Measurements from ENCODE around the gene CBARP. TPM values are rescaled to one million over a fixed set of nuclear protein-coding genes. Genes with fewer than 3 reads are reported as not detected.

Gene CBARP
- total and polyA plus RNA-seq, 11 donors, result 0.60 to 2.2 (median 1.6) TPM

DNA sequence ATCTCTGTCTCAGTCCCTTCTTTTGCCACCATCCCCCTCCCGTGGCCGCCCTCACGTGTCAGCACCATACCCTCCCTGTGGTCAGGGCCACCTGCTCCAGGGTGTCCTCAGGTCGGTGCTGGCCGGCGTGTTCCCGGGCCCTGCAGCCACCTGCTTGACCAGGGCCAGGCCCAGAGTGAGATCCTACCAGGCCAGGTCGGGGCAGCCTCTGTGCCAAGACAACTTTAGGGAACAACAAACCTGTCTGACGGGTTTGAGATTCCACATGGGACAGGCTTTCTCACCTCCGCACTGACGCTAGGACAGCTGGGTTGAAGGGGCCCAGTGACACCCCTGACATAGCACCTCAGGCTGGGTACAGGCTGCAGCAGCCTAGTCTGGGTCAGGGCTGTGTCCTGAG, 56.2 kb downstream of the CBARP start:
- ATAC-seq (no peak), DNase-seq (no peak)
- intact Hi-C loops (cut with DNase I), result loop anchor here in 1 of 10 donors (5.0 to 10.0 kb wide), 2 partner anchors 49 to 257 kb away; partner anchors contain the start of gene ARID3A
- Histone ChIP-seq H3K4me1 (peaks cover 0 to 48% (median 2%) of the 10 kb centered on the region in 12 donors), H3K27ac (peak overlapping the region in 1 of 12 donors; percentile 15), H3K36me3 (no peaks in the 10 kb centered on the region), H3K9me3 (no peaks in the 10 kb centered on the region), H3K4me3 (no peak overlapping the region), H3K27me3 (no peaks in the 10 kb centered on the region)
- no peak for TF ChIP-seq POLR2A (IDR thresholded peaks at IDR 0.05)
- TF ChIP-seq CTCF (IDR thresholded peaks at IDR 0.05), result no peak
- 86 to 96% (median 92%) methylated on average over 11 of the region's 11 CpGs for WGBS, 4 donors

Other genes starting within 250 kb of the CBARP start
- gene GRIN3B, start 237.6 kb downstream of the CBARP start, total RNA-seq, result under 1 TPM in 2 of 9 donors, not detected in 7; 0.09 to 0.51 TPM
- gene GRIN3B, start 237.6 kb downstream of the CBARP start, polyA plus RNA-seq, result under 1 TPM in 1 of 2 donors, not detected in 1; 0.01 TPM
- 100 to 1,000 TPM in 7 of 9 donors, 10 to 100 TPM in 2; 95.1 to 189 (median 112) TPM for gene TMEM259, start 216.9 kb downstream of the CBARP start, total RNA-seq
- gene TMEM259, start 216.9 kb downstream of the CBARP start, polyA plus RNA-seq, result 100 to 1,000 TPM; 131 to 148 TPM
- not detected for gene RNU6-2, start 216.5 kb downstream of the CBARP start, total RNA-seq
- gene RNU6-2, start 216.5 kb downstream of the CBARP start, polyA plus RNA-seq, result not detected
- 10 to 100 TPM; 26.2 to 98.5 (median 61.6) TPM for gene CNN2, start 211.4 kb downstream of the CBARP start, total RNA-seq
- gene CNN2, start 211.4 kb downstream of the CBARP start, polyA plus RNA-seq, result 10 to 100 TPM; 43.8 to 45.3 TPM
- 10 to 100 TPM in 4 of 9 donors, 1 to 10 TPM in 5; 5.9 to 12.4 (median 9.2) TPM for gene ABCA7, start 197.9 kb downstream of the CBARP start, total RNA-seq
- gene ABCA7, start 197.9 kb downstream of the CBARP start, polyA plus RNA-seq, result 1 to 10 TPM; 2.9 to 8.8 TPM
- 10 to 100 TPM in 3 of 9 donors, 1 to 10 TPM in 6; 1.6 to 38.2 (median 5.1) TPM for gene ARHGAP45, start 170.8 kb downstream of the CBARP start, total RNA-seq
- gene ARHGAP45, start 170.8 kb downstream of the CBARP start, polyA plus RNA-seq, result 1 to 10 TPM; 4.1 to 4.7 TPM
- 100 to 1,000 TPM; 116 to 220 (median 139) TPM for gene POLR2E, start 142.6 kb downstream of the CBARP start, total RNA-seq
- 100 to 1,000 TPM; 161 to 209 TPM for gene POLR2E, start 142.6 kb downstream of the CBARP start, polyA plus RNA-seq
- gene GPX4, start 134.0 kb downstream of the CBARP start, total RNA-seq, result 100 to 1,000 TPM; 251 to 590 (median 289) TPM
- 100 to 1,000 TPM; 377 to 558 TPM for gene GPX4, start 134.0 kb downstream of the CBARP start, polyA plus RNA-seq
- gene SBNO2, start 63.7 kb downstream of the CBARP start, total RNA-seq, result 10 to 100 TPM in 8 of 9 donors, 1 to 10 TPM in 1; 9.9 to 78.9 (median 20.0) TPM
- 10 to 100 TPM; 10.1 to 18.7 TPM for gene SBNO2, start 63.7 kb downstream of the CBARP start, polyA plus RNA-seq
- gene STK11, start 32.2 kb downstream of the CBARP start, total RNA-seq, result 10 to 100 TPM; 44.7 to 92.0 (median 50.7) TPM
- 10 to 100 TPM; 49.1 to 56.4 TPM for gene STK11, start 32.2 kb downstream of the CBARP start, polyA plus RNA-seq
- gene ATP5F1D, start 3.7 kb upstream of the CBARP start, total RNA-seq, result 100 to 1,000 TPM; 201 to 584 (median 450) TPM
- 1,000 to 10,000 TPM in 1 of 2 donors, 100 to 1,000 TPM in 1; 459 to 1,034 TPM for gene ATP5F1D, start 3.7 kb upstream of the CBARP start, polyA plus RNA-seq
- 100 to 1,000 TPM in 1 of 9 donors, 10 to 100 TPM in 8; 25.8 to 115 (median 60.5) TPM for gene MIDN, start 10.6 kb upstream of the CBARP start, total RNA-seq
- 10 to 100 TPM; 31.5 to 33.6 TPM for gene MIDN, start 10.6 kb upstream of the CBARP start, polyA plus RNA-seq
- 100 to 1,000 TPM; 149 to 425 (median 269) TPM for gene CIRBP, start 31.3 kb upstream of the CBARP start, total RNA-seq
- 100 to 1,000 TPM; 217 to 282 TPM for gene CIRBP, start 31.3 kb upstream of the CBARP start, polyA plus RNA-seq
- 10 to 100 TPM; 11.6 to 46.7 (median 18.7) TPM for gene FAM174C, start 37.5 kb upstream of the CBARP start, total RNA-seq
- 10 to 100 TPM; 23.8 to 56.4 TPM for gene FAM174C, start 37.5 kb upstream of the CBARP start, polyA plus RNA-seq
- not detected for gene EFNA2, start 47.9 kb upstream of the CBARP start, total RNA-seq
- not detected for gene EFNA2, start 47.9 kb upstream of the CBARP start, polyA plus RNA-seq
- 100 to 1,000 TPM; 205 to 717 (median 336) TPM for gene NDUFS7, start 145.9 kb upstream of the CBARP start, total RNA-seq
- 100 to 1,000 TPM; 251 to 634 TPM for gene NDUFS7, start 145.9 kb upstream of the CBARP start, polyA plus RNA-seq
- 100 to 1,000 TPM in 1 of 9 donors, 10 to 100 TPM in 8; 35.9 to 167 (median 62.5) TPM for gene GAMT, start 163.5 kb upstream of the CBARP start, total RNA-seq
- gene GAMT, start 163.5 kb upstream of the CBARP start, polyA plus RNA-seq, result 100 to 1,000 TPM in 1 of 2 donors, 10 to 100 TPM in 1; 21.9 to 180 TPM
- gene DAZAP1, start 169.6 kb upstream of the CBARP start, total RNA-seq, result 100 to 1,000 TPM in 1 of 9 donors, 10 to 100 TPM in 8; 36.8 to 124 (median 78.5) TPM
- 100 to 1,000 TPM in 1 of 2 donors, 10 to 100 TPM in 1; 65.8 to 128 TPM for gene DAZAP1, start 169.6 kb upstream of the CBARP start, polyA plus RNA-seq
- gene RPS15, start 200.4 kb upstream of the CBARP start, total RNA-seq, result 1,000 to 10,000 TPM in 2 of 9 donors, 100 to 1,000 TPM in 7; 468 to 2,348 (median 669) TPM
- gene RPS15, start 200.4 kb upstream of the CBARP start, polyA plus RNA-seq, result 1,000 to 10,000 TPM; 2,165 to 2,683 TPM
- under 1 TPM in 8 of 9 donors, not detected in 1; 0.04 to 0.72 (median 0.14) TPM for gene APC2, start 212.1 kb upstream of the CBARP start, total RNA-seq
- gene APC2, start 212.1 kb upstream of the CBARP start, polyA plus RNA-seq, result under 1 TPM; 0.07 to 0.08 TPM
- gene C19orf25, start 241.2 kb upstream of the CBARP start, total RNA-seq, result 10 to 100 TPM in 8 of 9 donors, 1 to 10 TPM in 1; 9.4 to 29.2 (median 15.7) TPM
- gene C19orf25, start 241.2 kb upstream of the CBARP start, polyA plus RNA-seq, result 10 to 100 TPM; 27.6 to 27.8 TPM